ENCODE data around the gene TPM4. TPM values are rescaled to one million over a fixed set of nuclear protein-coding genes. Genes with fewer than 3 reads are reported as not detected.
"Not testable (repeated sequence)": the region's sequence is repeated elsewhere in the genome, so short reads cannot be mapped to it uniquely, and the experiment has no call there.

Gene TPM4
- total RNA-seq: 607 and 845 TPM in 2 replicates

GRCh38 chr19:16076154-16076957 is at the start of gene TPM4:
Gene TPM4, plus strand, starts transcription at chr19:16076495. Its CDS starts 71 bp downstream, at chr19:16076566.
- peak; percentile 74 for DNase-seq (ENCODE audit: low read depth)

- no peak for DNase-seq (ENCODE audit: low read depth)
Measured at GRCh38 chr19:16026756-16027155, 49.5 kb upstream of the TPM4 start.

GRCh38 chr19:16027528-16027927 is 48.8 kb upstream of the TPM4 start:
- no peak for DNase-seq (ENCODE audit: low read depth)

GRCh38 chr19:16030155-16030554 is 46.1 kb upstream of the TPM4 start:
- DNase-seq (ENCODE audit: low read depth): not testable (repeated sequence)

- no peak for DNase-seq (ENCODE audit: low read depth)
Measured at GRCh38 chr19:16030964-16031871, 45.1 kb upstream of the TPM4 start.

GRCh38 chr19:16031872-16032200 is 44.5 kb upstream of the TPM4 start:
- DNase-seq (ENCODE audit: low read depth): no peak

- DNase-seq (ENCODE audit: low read depth): no peak
Measured at GRCh38 chr19:16032509-16033135, 43.7 kb upstream of the TPM4 start.

- no peak for DNase-seq (ENCODE audit: low read depth)
Measured at GRCh38 chr19:16033136-16033530, 43.2 kb upstream of the TPM4 start.

GRCh38 chr19:16033721-16034120 is 42.6 kb upstream of the TPM4 start:
- DNase-seq (ENCODE audit: low read depth): no peak

GRCh38 chr19:16034180-16034579 is 42.1 kb upstream of the TPM4 start:
- DNase-seq (ENCODE audit: low read depth): no peak

GRCh38 chr19:16034958-16035560 is 41.2 kb upstream of the TPM4 start:
- no peak for DNase-seq (ENCODE audit: low read depth)

- no peak for DNase-seq (ENCODE audit: low read depth)
Measured at GRCh38 chr19:16035601-16036297, 40.5 kb upstream of the TPM4 start.

- DNase-seq (ENCODE audit: low read depth): no peak
Measured at GRCh38 chr19:16036397-16036925, 39.8 kb upstream of the TPM4 start.

GRCh38 chr19:16036941-16037340 is 39.4 kb upstream of the TPM4 start:
- no peak for DNase-seq (ENCODE audit: low read depth)

GRCh38 chr19:16037424-16038195 is 38.7 kb upstream of the TPM4 start:
- DNase-seq (ENCODE audit: low read depth): no peak

GRCh38 chr19:16038196-16038695 is 38.0 kb upstream of the TPM4 start:
- DNase-seq (ENCODE audit: low read depth): no peak

- no peak for DNase-seq (ENCODE audit: low read depth)
Measured at GRCh38 chr19:16039081-16039480, 37.2 kb upstream of the TPM4 start.

- DNase-seq (ENCODE audit: low read depth): no peak
Measured at GRCh38 chr19:16039545-16039944, 36.8 kb upstream of the TPM4 start.

- peak; percentile 38 for DNase-seq (ENCODE audit: low read depth)
Measured at GRCh38 chr19:16040642-16041041, 35.7 kb upstream of the TPM4 start.

Measured in renal cortical epithelial cell (primary cell).